Measurements from ENCODE around the gene RANBP17.

DNA sequence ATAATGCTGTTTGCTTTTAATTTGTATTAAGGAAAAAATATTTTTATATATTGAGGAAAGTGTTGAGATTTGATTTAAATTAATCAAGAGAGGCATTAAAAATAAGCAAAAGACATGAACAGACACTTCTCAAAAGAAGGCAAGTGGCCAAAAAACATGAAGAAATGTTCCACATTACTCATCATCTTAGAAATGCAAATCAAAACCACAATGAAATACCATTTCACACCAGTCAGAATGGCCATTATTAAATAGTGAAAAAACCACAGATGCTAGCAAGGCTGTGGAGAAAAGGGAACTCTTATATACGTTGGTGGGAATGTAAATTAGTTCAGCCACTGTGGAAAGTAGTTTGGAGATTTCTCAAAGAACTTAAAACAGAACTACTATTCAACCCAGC, 45.9 kb downstream of the RANBP17 start:
- TF ChIP-seq, protein P1, sequence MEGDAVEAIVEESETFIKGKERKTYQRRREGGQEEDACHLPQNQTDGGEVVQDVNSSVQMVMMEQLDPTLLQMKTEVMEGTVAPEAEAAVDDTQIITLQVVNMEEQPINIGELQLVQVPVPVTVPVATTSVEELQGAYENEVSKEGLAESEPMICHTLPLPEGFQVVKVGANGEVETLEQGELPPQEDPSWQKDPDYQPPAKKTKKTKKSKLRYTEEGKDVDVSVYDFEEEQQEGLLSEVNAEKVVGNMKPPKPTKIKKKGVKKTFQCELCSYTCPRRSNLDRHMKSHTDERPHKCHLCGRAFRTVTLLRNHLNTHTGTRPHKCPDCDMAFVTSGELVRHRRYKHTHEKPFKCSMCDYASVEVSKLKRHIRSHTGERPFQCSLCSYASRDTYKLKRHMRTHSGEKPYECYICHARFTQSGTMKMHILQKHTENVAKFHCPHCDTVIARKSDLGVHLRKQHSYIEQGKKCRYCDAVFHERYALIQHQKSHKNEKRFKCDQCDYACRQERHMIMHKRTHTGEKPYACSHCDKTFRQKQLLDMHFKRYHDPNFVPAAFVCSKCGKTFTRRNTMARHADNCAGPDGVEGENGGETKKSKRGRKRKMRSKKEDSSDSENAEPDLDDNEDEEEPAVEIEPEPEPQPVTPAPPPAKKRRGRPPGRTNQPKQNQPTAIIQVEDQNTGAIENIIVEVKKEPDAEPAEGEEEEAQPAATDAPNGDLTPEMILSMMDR (IDR thresholded peaks at IDR 0.05), result no peak
- TF ChIP-seq POLR2A (IDR thresholded peaks at IDR 0.05), result no peak
